Astrocyte (in vitro differentiated cells and primary cell): ENCODE measurements around the gene FRMPD2. TPM values are rescaled to one million over a fixed set of nuclear protein-coding genes. Genes with fewer than 3 reads are reported as not detected.

Experiments
- DNase-seq: peaks from one replicate; pipeline ENCODE4 v3.0.0-alpha.2; 2010; ENCODE audit warnings: low read depth
- FAIRE-seq: peaks from 2 replicates; lab custom pipeline; 2011; peaks lifted over from hg19 to GRCh38; lab: Jason Lieb, UNC
- H2AFZ ChIP-seq: 2 replicates; pipeline ENCODE4 v1.6.0; 2012; ENCODE audit warnings: low read depth, low read length, inconsistent platforms
- H3K27ac ChIP-seq: 2 replicates; pipeline ENCODE4 v1.5.1; 2011; ENCODE audit warnings: low read depth, low read length, inconsistent platforms
- H3K27me3 ChIP-seq: 2 replicates; pipeline ENCODE4 v1.6.0; 2011; ENCODE audit warnings: low read length, inconsistent platforms; ENCODE audit not compliant: insufficient read depth
- H3K36me3 ChIP-seq: 2 replicates; pipeline ENCODE4 v1.5.1; 2011; ENCODE audit warnings: low read length, inconsistent platforms; ENCODE audit not compliant: insufficient read depth
- H3K4me1 ChIP-seq: 2 replicates; pipeline ENCODE4 v1.5.1; 2011; ENCODE audit warnings: low read length, inconsistent platforms; ENCODE audit not compliant: insufficient read depth
- H3K4me2 ChIP-seq: 2 replicates; pipeline ENCODE4 v1.6.0; 2012; ENCODE audit warnings: low read length, inconsistent platforms
- H3K4me3 ChIP-seq: 2 replicates; pipeline ENCODE4 v1.5.1; 2011; ENCODE audit warnings: low read depth, mild to moderate bottlenecking, low read length, inconsistent platforms; ENCODE audit not compliant: insufficient read depth
- H3K79me2 ChIP-seq: 2 replicates; pipeline ENCODE4 v1.6.0; 2012; ENCODE audit warnings: mild to moderate bottlenecking, low read length, inconsistent platforms; ENCODE audit not compliant: insufficient read depth
- H3K9ac ChIP-seq: 2 replicates; pipeline ENCODE4 v1.6.0; 2012; ENCODE audit warnings: mild to moderate bottlenecking, low read length, inconsistent platforms
- H3K9me3 ChIP-seq: 2 replicates; pipeline ENCODE4 v1.5.1; 2012; ENCODE audit warnings: low read depth, mild to moderate bottlenecking, low read length, inconsistent platforms; ENCODE audit not compliant: insufficient read depth
- H4K20me1 ChIP-seq: 2 replicates; pipeline ENCODE4 v1.6.0; 2012; ENCODE audit warnings: low read length, inconsistent platforms; ENCODE audit not compliant: insufficient read depth
- H3K27ac Mint-ChIP-seq: one replicate; pipeline ENCODE4 v1.8.0; 2021; ENCODE audit warnings: mild to moderate bottlenecking, mixed read lengths; ENCODE audit not compliant: unreplicated experiment
- H3K27me3 Mint-ChIP-seq: one replicate; pipeline ENCODE4 v1.8.0; 2021; ENCODE audit warnings: low read depth, mixed read lengths; ENCODE audit not compliant: unreplicated experiment
- H3K36me3 Mint-ChIP-seq: one replicate; pipeline ENCODE4 v1.8.0; 2021; ENCODE audit warnings: low read depth, mixed read lengths; ENCODE audit not compliant: unreplicated experiment
- H3K4me1 Mint-ChIP-seq: one replicate; pipeline ENCODE4 v1.8.0; 2021; ENCODE audit warnings: low read depth, mixed read lengths; ENCODE audit not compliant: unreplicated experiment
- H3K4me3 Mint-ChIP-seq: one replicate; pipeline ENCODE4 v1.8.0; 2021; ENCODE audit warnings: mild to moderate bottlenecking, moderate library complexity, mixed read lengths; ENCODE audit not compliant: unreplicated experiment
- H3K9me3 Mint-ChIP-seq: one replicate; pipeline ENCODE4 v1.8.0; 2021; ENCODE audit warnings: mild to moderate bottlenecking, mixed read lengths; ENCODE audit not compliant: unreplicated experiment
- EZH2 ChIP-seq: IDR thresholded peaks from 2 replicates; pipeline ENCODE4 v1.6.1; 2012; ENCODE audit warnings: mild to moderate bottlenecking, low read length, inconsistent platforms; ENCODE audit not compliant: insufficient read depth
- total RNA-seq: library from RNA; stranded (reverse); gene quantifications from 2 replicates; pipeline ENCODE4 v1.2.1, GENCODE V29; 2021
- TF ChIP-seq, protein P1 (sequence below): IDR thresholded peaks from 2 replicates; pipeline ENCODE4 v1.5.1; 2011; ENCODE audit warnings: low read depth, mild to moderate bottlenecking, inconsistent platforms, low read length, moderate library complexity; ENCODE audit not compliant: insufficient read depth

Gene FRMPD2
- total RNA-seq, 1 donor from 2014 or later: 0.39 TPM

DNA sequence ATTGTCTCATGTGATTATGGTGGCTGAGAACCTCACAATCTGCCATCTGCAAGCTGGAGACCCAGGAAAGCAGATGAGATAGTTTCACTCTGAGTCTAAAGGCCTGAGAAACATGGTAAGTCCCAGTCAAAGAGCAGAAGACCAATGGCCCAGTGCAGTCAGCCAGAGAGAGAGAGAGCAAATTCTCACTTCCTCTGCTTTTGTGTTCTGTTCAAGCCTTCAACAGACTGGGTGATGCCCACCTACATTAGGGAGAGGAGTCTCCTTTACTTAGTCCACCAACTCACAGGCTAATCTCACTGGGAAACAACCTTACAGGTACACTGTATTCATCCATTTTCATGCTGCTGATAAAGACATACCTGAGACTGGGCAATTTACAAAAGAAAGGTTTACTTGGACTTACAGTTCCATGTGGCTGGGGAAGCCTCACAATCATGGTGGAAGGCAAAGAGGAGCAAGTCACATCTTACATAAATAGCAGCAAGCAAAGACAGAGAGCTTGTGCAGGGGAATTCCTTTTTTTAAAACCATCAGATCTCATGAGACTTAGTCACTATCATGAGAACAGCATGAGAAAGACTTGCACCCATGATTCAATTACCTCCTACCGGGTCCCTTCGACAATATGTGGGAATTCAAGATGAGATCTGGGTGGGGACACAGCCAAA lies 4.7 kb upstream of the FRMPD2 start:
- Mint-ChIP-seq H3K36me3 (no peaks in the 10 kb centered on the region), H3K27ac (no peak overlapping the region), H3K4me1 (no peaks in the 10 kb centered on the region), H3K4me3 (no peak overlapping the region), H3K9me3 (peaks cover 9% of the 10 kb centered on the region), H3K27me3 (peaks cover 7% of the 10 kb centered on the region)
- H3K79me2 ChIP-seq: no peaks in the 10 kb centered on the region
- DNase-seq (no peak), FAIRE-seq (no peak)
- no peaks in the 10 kb centered on the region for H3K9me3 ChIP-seq
- H4K20me1 ChIP-seq: no peaks in the 10 kb centered on the region
- no peak overlapping the region for H3K4me3 ChIP-seq
- H3K4me1 ChIP-seq: no peaks in the 10 kb centered on the region
- H3K36me3 ChIP-seq: no peaks in the 10 kb centered on the region
- no peak for TF ChIP-seq EZH2
- TF ChIP-seq, protein P1, sequence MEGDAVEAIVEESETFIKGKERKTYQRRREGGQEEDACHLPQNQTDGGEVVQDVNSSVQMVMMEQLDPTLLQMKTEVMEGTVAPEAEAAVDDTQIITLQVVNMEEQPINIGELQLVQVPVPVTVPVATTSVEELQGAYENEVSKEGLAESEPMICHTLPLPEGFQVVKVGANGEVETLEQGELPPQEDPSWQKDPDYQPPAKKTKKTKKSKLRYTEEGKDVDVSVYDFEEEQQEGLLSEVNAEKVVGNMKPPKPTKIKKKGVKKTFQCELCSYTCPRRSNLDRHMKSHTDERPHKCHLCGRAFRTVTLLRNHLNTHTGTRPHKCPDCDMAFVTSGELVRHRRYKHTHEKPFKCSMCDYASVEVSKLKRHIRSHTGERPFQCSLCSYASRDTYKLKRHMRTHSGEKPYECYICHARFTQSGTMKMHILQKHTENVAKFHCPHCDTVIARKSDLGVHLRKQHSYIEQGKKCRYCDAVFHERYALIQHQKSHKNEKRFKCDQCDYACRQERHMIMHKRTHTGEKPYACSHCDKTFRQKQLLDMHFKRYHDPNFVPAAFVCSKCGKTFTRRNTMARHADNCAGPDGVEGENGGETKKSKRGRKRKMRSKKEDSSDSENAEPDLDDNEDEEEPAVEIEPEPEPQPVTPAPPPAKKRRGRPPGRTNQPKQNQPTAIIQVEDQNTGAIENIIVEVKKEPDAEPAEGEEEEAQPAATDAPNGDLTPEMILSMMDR: no peak
- peaks cover 2% of the 10 kb centered on the region for H3K27me3 ChIP-seq
- H3K27ac ChIP-seq: no peak overlapping the region
- H3K4me2 ChIP-seq: no peak overlapping the region
- H2AFZ ChIP-seq: no peak overlapping the region
- H3K9ac ChIP-seq: no peak overlapping the region

- Histone ChIP-seq H3K4me1 (no peaks in the 10 kb centered on the region), H3K9me3 (no peaks in the 10 kb centered on the region), H3K36me3 (no peaks in the 10 kb centered on the region), H4K20me1 (no peaks in the 10 kb centered on the region), H2AFZ (no peak overlapping the region), H3K27ac (no peak overlapping the region), H3K9ac (no peak overlapping the region), H3K4me3 (no peak overlapping the region), H3K79me2 (no peaks in the 10 kb centered on the region), H3K27me3 (peaks cover 6% of the 10 kb centered on the region), H3K4me2 (no peak overlapping the region)
- Mint-ChIP-seq H3K4me3 (no peak overlapping the region), H3K4me1 (no peaks in the 10 kb centered on the region), H3K27ac (no peak overlapping the region), H3K27me3 (peaks cover 7% of the 10 kb centered on the region), H3K36me3 (no peaks in the 10 kb centered on the region), H3K9me3 (peaks cover 8% of the 10 kb centered on the region)
- no peak for DNase-seq
- FAIRE-seq: no peak
- TF ChIP-seq, protein P1: no peak
- no peak for TF ChIP-seq EZH2
Observed at GRCh38 chr10:48277093-48277492, 2.6 kb upstream of the FRMPD2 start.

- Histone ChIP-seq H3K27ac (no peak overlapping the region), H3K79me2 (no peaks in the 10 kb centered on the region), H3K27me3 (peaks cover 13% of the 10 kb centered on the region), H3K9ac (no peak overlapping the region), H3K4me2 (no peak overlapping the region), H3K4me3 (no peak overlapping the region), H3K4me1 (no peaks in the 10 kb centered on the region), H2AFZ (no peak overlapping the region), H4K20me1 (no peaks in the 10 kb centered on the region), H3K36me3 (no peaks in the 10 kb centered on the region), H3K9me3 (no peaks in the 10 kb centered on the region)
- peaks cover 12% of the 10 kb centered on the region for H3K27me3 Mint-ChIP-seq
- no peak overlapping the region for H3K27ac Mint-ChIP-seq
- H3K9me3 Mint-ChIP-seq: no peaks in the 10 kb centered on the region
- H3K4me1 Mint-ChIP-seq: no peaks in the 10 kb centered on the region
- DNase-seq: no peak
- TF ChIP-seq EZH2: no peak
- H3K36me3 Mint-ChIP-seq: no peaks in the 10 kb centered on the region
- FAIRE-seq: no peak
- no peak overlapping the region for H3K4me3 Mint-ChIP-seq
Observed at GRCh38 chr10:48273741-48274140, 755 bp downstream of the FRMPD2 start.
